ENCODE measurements around the gene DISC1. TPM values are rescaled to one million over a fixed set of nuclear protein-coding genes. Genes with fewer than 3 reads are reported as not detected.

DISC1 gene
- total and polyA plus RNA-seq, 2 experiments from 2014 or later = 0.43 to 1.2 TPM

DNA sequence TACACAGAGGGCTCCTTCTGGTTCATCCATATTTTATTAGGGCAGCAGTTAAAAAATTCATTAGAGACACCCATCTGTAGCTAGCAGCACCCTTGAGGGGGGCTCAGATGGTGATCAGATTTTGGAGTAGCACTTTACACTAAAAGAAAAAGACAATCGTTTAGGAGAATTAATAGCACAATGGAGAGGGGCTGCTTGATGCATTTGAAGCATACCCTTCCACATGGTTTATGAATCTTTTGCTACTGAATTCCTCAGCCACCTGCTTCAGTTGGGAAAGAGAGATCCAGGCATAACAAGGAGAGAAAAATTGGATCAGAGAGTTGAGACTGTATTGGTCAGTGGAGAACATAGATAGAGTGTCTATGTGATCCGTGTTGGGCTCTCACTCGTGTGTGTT is 54.4 kb downstream of the DISC1 start:
- H3K4me3 ChIP-seq = no peak overlapping the region
- in situ Hi-C loops (cut with MboI) = no loop called here
- no peaks in the 10 kb centered on the region for H3K36me3 ChIP-seq (ENCODE audit: low read depth)
- WGBS, 2 experiments (ENCODE audit: low coverage in 1 of 2, low lambda C conversion rate in 2 of 2, missing lambda C conversion rate in 2 of 2) = 32 to 58% methylated on average over 3 of the region's 3 CpGs
- DNase-seq = no peak
- H4K20me1 ChIP-seq (ENCODE audit: insufficient read depth) = no peaks in the 10 kb centered on the region
- no peaks in the 10 kb centered on the region for H3K9me3 ChIP-seq (ENCODE audit: low read depth)
- H3K27me3 ChIP-seq (replicated peaks; ENCODE audit: insufficient read depth) = no peaks in the 10 kb centered on the region
- H3K4me1 ChIP-seq (ENCODE audit: insufficient read depth) = no peaks in the 10 kb centered on the region
- no peaks in the 10 kb centered on the region for H3K79me2 ChIP-seq (ENCODE audit: insufficient read depth)
- no peak overlapping the region for H3K9ac ChIP-seq
- no peak for TF ChIP-seq EZH2phosphoT487 (IDR thresholded peaks at IDR 0.05; ENCODE audit: insufficient read depth, low read depth)
- no peak for TF ChIP-seq EZH2 (IDR thresholded peaks at IDR 0.05; ENCODE audit: insufficient read depth, poor library complexity, severe bottlenecking)
- H3K27ac ChIP-seq = no peak overlapping the region
- no peak overlapping the region for H3K4me2 ChIP-seq (ENCODE audit: unreplicated experiment)
- H3F3A ChIP-seq (ENCODE audit: insufficient read depth) = no peaks in the 10 kb centered on the region
- no peaks in the 10 kb centered on the region for H3K9me2 ChIP-seq (ENCODE audit: insufficient read depth)
- no peak overlapping the region for H2AFZ ChIP-seq

DNA sequence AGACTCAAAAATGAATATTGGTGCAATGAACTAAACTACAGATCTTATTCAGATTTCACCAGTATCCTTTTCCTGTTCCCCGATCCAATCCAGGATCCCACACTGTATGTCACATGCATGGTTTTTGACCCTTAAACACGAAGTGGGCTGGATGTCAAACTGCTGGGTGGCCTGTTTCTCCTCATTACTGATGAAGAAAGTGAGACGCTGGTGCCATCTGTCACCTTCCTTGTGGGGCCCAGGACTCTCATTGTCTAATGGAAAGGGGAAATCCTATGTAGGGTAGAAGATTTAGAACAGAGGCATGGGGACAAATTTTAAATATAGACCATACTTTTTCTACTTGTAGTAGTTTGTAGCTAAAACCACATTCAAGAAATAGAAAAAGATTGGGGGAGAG is 56.2 kb downstream of the DISC1 start:
- Histone ChIP-seq H3K27me3 (replicated peaks; ENCODE audit: insufficient read depth) (no peaks in the 10 kb centered on the region), H3K9ac (no peak overlapping the region), H3K79me2 (ENCODE audit: insufficient read depth) (no peaks in the 10 kb centered on the region), H2AFZ (no peak overlapping the region), H3K4me1 (ENCODE audit: insufficient read depth) (no peaks in the 10 kb centered on the region), H3K9me3 (ENCODE audit: low read depth) (no peaks in the 10 kb centered on the region), H4K20me1 (ENCODE audit: insufficient read depth) (no peaks in the 10 kb centered on the region), H3K27ac (no peak overlapping the region), H3K36me3 (ENCODE audit: low read depth) (no peaks in the 10 kb centered on the region), H3K9me2 (ENCODE audit: insufficient read depth) (no peaks in the 10 kb centered on the region), H3K4me2 (ENCODE audit: unreplicated experiment) (no peak overlapping the region), H3K4me3 (no peak overlapping the region), H3F3A (ENCODE audit: insufficient read depth) (no peaks in the 10 kb centered on the region)
- no peak for TF ChIP-seq EZH2 (IDR thresholded peaks at IDR 0.05; ENCODE audit: insufficient read depth, poor library complexity, severe bottlenecking)
- TF ChIP-seq EZH2phosphoT487 (IDR thresholded peaks at IDR 0.05; ENCODE audit: insufficient read depth, low read depth) = no peak
- DNase-seq = no peak
- in situ Hi-C loops (cut with MboI) = no loop called here
- WGBS, 2 experiments (ENCODE audit: low coverage in 1 of 2, low lambda C conversion rate in 2 of 2, missing lambda C conversion rate in 2 of 2) = 52% methylated on average over 3 of the region's 3 CpGs

- DNase-seq = no peak
- H3K27me3 ChIP-seq (replicated peaks; ENCODE audit: insufficient read depth) = no peaks in the 10 kb centered on the region
- H3K9me2 ChIP-seq (ENCODE audit: insufficient read depth) = no peaks in the 10 kb centered on the region
- H2AFZ ChIP-seq = no peak overlapping the region
- no peaks in the 10 kb centered on the region for H3F3A ChIP-seq (ENCODE audit: insufficient read depth)
- H3K4me2 ChIP-seq (ENCODE audit: unreplicated experiment) = no peak overlapping the region
- H3K79me2 ChIP-seq (ENCODE audit: insufficient read depth) = no peaks in the 10 kb centered on the region
- no peaks in the 10 kb centered on the region for H4K20me1 ChIP-seq (ENCODE audit: insufficient read depth)
- no peak overlapping the region for H3K9ac ChIP-seq
- WGBS, 2 experiments (ENCODE audit: low coverage in 1 of 2, low lambda C conversion rate in 2 of 2, missing lambda C conversion rate in 2 of 2) = 68 to 72% methylated on average over 7 of the region's 7 CpGs
- in situ Hi-C loops (cut with MboI) = no loop called here
- TF ChIP-seq EZH2phosphoT487 (IDR thresholded peaks at IDR 0.05; ENCODE audit: insufficient read depth, low read depth) (no peak), EZH2 (IDR thresholded peaks at IDR 0.05; ENCODE audit: insufficient read depth, poor library complexity, severe bottlenecking) (no peak)
- H3K36me3 ChIP-seq (ENCODE audit: low read depth) = no peaks in the 10 kb centered on the region
- H3K9me3 ChIP-seq (ENCODE audit: low read depth) = no peaks in the 10 kb centered on the region
- H3K4me3 ChIP-seq = no peak overlapping the region
- H3K27ac ChIP-seq = no peak overlapping the region
- H3K4me1 ChIP-seq (ENCODE audit: insufficient read depth) = no peaks in the 10 kb centered on the region
Observed at GRCh38 chr1:231683439-231684165, 57.0 kb downstream of the DISC1 start.

GRCh38 chr1:231684356-231685244 is 58.0 kb downstream of the DISC1 start:
- Histone ChIP-seq H3K27ac (no peak overlapping the region), H3K27me3 (replicated peaks; ENCODE audit: insufficient read depth) (no peaks in the 10 kb centered on the region), H2AFZ (no peak overlapping the region), H3K9ac (no peak overlapping the region), H3K9me3 (ENCODE audit: low read depth) (no peaks in the 10 kb centered on the region), H3K4me1 (ENCODE audit: insufficient read depth) (no peaks in the 10 kb centered on the region), H3K4me3 (no peak overlapping the region), H3K36me3 (ENCODE audit: low read depth) (no peaks in the 10 kb centered on the region), H3K79me2 (ENCODE audit: insufficient read depth) (no peaks in the 10 kb centered on the region), H3K9me2 (ENCODE audit: insufficient read depth) (no peaks in the 10 kb centered on the region), H4K20me1 (ENCODE audit: insufficient read depth) (no peaks in the 10 kb centered on the region), H3K4me2 (ENCODE audit: unreplicated experiment) (no peak overlapping the region), H3F3A (ENCODE audit: insufficient read depth) (no peaks in the 10 kb centered on the region)
- no peak for TF ChIP-seq EZH2phosphoT487 (IDR thresholded peaks at IDR 0.05; ENCODE audit: insufficient read depth, low read depth)
- TF ChIP-seq EZH2 (IDR thresholded peaks at IDR 0.05; ENCODE audit: insufficient read depth, poor library complexity, severe bottlenecking) = no peak
- WGBS, 2 experiments (ENCODE audit: low coverage in 1 of 2, low lambda C conversion rate in 2 of 2, missing lambda C conversion rate in 2 of 2) = 73 to 82% methylated on average over 15 of the region's 15 CpGs
- in situ Hi-C loops (cut with MboI) = no loop called here
- no peak for DNase-seq

All from GM23248 (cell line).